HG02852 (cell line): ENCODE results near the gene ACSF2.
"Not testable (repeated sequence)": the region's sequence is repeated elsewhere in the genome, so short reads cannot be mapped to it uniquely, and the experiment has no call there.

Experiments
- ATAC-seq: cut with Tn5 transposase; IDR thresholded peaks from one replicate; pipeline ENCODE4 v1.9.1; 2021; ENCODE audit warnings: mild to moderate bottlenecking, moderate library complexity; ENCODE audit not compliant: unreplicated experiment

The ACSF2 gene

GRCh38 chr17:50462446-50462845, 36.4 kb downstream of the ACSF2 start:
- no peak for ATAC-seq

- no peak for ATAC-seq
These were observed 38.1 kb downstream of the ACSF2 start for GRCh38 chr17:50464121-50464520.

GRCh38 chr17:50464736-50465135, 38.7 kb downstream of the ACSF2 start:
- ATAC-seq = no peak

- no peak for ATAC-seq
These were observed 39.2 kb downstream of the ACSF2 start for GRCh38 chr17:50465171-50465570.

DNA sequence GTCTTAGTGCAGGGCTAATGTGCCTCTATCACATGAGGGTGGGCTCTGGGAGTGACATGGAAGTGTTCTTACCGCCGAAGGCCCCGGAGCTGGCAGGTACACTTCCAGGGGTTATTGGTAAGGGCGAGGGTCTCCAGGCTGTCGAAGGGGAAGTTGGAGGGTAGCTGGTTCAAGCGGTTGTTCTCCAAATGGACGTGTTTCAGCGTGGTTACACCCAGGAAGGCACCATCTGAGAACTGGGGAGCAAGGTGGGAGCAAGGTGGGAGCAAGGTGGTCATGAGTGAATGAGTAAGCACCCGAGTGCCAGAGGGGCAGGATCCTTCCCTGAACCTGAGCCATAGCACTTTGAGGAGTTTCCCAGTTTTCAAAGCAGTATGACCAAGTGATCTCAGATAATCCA, 39.6 kb downstream of the ACSF2 start:
- no peak for ATAC-seq

- ATAC-seq = no peak
These were observed 40.5 kb downstream of the ACSF2 start for GRCh38 chr17:50466371-50467113.

- no peak for ATAC-seq
These were observed 41.3 kb downstream of the ACSF2 start for GRCh38 chr17:50467114-50467854.

DNA sequence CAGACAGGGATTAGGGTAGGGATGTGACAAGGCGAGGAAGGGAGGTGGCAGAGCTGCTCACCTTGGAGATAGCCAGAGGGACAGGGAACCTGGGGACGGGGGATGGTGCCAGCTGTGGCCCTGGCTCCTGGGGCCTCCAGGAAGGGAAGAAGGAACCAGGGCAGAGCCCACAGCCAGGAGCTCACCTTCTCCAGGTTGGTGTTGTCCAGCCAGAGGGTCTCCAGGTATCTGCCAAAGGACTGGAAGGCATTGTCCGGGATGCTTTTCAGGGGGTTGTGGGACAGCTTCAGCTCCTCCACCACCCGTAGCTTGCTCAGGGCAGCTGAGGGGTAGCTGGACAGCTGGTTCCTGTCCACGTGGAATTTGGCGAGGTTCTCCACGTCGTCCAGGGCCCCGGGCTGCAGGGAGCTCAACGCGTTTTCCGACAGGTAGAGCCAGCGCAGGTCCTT, 41.9 kb downstream of the ACSF2 start:
- no peak for ATAC-seq

DNA sequence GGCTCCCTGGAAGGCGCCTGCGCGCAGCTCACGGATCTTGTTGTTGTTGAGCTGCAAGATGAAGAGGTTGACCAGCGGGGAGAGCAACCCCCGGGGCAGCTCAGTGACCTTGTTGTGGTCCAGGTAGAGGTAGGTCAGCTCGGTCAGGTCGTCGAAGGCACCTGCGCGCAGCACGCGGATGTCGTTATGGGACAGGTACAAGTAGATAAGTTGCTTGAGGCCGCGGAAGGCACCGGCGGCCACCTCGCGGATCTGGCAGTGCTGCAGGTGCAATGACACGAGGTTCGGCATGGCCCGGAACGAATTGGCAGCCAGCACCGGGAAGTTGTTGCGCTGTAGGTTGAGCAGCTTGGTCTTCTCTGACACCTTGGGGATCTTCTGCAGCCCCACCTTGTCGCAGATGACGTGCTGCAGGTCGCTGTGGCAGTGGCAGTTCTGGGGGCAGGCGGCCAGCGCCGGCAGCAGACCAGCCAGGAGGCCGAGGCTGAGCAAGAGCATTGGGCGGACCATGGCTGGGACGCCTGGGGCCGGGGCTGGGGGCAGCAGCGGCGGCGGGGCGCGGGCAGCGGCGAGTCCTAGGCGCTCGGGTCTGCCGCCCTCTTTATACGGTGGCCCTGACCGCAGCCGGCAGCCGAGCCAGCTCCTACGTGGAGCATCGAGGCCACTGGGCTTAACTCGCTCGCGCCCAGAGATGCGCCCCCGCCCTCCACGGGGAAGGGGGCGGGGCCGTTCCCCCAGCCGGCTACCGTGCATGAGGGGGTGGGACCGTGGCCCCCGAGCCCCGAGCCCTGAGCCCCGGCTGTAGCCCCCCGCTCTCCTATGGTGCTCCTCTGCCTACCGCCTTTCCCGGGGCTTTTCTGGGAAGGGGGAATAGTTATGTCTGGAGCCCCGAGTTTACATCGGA, 42.5 kb downstream of the ACSF2 start, which contains the start of gene CHAD:
Gene CHAD, minus strand, starts transcription at position 577 of the 904 bp plus-strand sequence. Its CDS starts 67 bp downstream, at position 510.
- no peak for ATAC-seq

DNA sequence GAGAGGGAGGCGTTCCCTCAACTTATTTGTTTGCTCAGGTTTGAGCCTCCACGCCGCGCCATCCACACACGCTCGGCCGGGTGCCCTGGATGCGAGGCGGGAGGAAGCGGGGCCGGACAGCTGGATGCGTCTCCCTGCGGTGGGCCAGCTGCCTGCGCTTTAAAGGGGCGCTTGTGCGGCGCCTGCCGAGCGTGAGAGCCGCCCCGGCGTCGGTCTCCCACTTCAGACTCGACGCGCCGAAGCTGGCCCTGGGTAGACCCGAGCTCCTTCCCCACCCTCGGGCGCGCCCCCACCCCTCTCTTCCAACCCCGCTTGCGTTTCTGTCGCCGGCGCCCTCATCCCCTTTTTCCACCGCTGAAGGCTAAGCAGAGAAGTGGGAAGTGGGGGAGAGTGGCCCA, 43.2 kb downstream of the ACSF2 start:
- ATAC-seq = no peak

DNA sequence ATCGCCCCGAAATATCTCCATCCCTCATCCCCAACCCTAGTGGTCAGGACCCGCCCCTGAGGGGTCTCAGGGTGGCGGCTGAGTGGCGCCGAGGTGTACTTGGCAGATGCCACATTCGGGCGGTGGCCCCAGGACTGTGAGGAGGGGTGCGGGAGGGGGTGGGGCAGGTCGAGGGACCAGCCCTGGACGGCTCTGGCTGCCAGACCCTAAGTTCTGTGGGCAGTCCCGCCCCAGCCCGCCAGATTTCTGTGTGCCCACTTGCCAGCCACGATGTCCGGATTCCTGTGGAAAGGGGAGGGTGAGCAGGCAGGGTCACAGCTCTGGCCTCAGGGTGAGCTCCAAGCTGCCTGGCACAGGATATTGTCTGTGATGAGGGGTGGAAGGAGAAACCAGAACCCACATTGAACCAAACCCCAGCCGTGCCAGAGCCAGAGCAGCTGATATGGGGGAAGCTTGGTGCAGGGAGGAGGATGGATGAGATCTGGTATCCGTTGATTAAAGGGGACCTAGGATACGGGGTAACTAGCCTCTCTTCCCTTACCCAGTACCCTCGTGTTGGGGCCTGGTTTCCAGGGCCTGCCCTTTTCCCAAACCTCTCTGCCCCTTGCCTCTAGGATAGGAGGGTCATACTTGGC, 43.8 kb downstream of the ACSF2 start:
- ATAC-seq = no peak

DNA sequence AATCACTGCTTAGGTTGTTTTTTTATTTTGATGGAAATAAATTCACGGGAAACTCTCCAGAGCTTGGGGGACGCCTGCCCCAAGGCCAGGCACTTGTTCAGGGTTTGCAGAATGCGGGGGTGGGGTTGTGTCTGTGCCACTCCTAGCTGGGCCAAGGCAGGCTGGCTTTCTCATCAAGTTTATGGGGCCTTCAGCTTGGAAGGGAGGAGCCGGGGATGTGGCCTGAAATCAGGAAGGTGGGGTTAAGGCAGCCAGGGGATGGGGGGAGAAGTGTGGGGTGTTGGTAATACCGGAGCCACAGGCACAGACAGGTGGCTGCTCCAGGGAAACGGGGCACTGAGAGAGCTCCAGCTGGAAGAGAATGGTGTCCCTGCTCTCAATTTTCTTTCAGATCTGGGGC, 44.4 kb downstream of the ACSF2 start:
- ATAC-seq = no peak

GRCh38 chr17:50471009-50471905, 45.2 kb downstream of the ACSF2 start:
- ATAC-seq = no peak

- ATAC-seq = no peak
These were observed 46.3 kb downstream of the ACSF2 start for GRCh38 chr17:50472286-50472685.

DNA sequence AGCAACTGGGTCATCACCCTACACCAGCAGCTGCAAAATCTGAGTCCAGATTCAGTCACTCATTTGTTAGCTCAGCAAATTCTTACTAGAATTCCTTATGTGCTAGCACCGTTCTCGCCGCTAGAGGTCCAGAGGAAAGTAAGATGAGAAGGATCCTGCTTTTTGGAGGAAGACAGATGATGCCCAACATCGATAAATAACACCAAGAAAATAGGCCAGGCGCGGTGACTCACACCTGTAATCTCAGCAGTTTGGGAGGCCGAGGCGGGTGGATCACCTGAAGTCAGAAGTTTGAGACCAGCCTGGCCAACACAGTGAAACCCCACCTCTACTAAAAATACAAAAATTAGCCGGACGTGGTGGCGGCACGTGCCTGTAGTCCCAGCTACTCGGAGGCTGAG, 46.7 kb downstream of the ACSF2 start:
- ATAC-seq = not testable (repeated sequence)

DNA sequence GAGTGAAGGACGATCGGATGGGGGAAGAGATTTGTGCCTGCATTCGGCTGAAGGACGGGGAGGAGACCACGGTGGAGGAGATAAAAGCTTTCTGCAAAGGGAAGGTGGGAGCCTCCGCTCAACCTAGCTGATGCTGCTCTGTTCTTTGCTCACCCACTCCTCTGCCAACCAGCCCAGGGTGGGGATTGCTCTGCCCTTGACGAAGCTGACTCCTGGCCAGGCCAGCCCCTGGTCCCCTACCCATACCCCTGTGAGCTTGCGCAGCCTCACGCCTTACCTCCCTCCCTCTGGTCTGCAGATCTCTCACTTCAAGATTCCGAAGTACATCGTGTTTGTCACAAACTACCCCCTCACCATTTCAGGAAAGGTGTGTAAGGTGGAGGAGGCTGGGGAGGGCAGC, 47.9 kb downstream of the ACSF2 start:
- no peak for ATAC-seq

- ATAC-seq = no peak
These were observed 48.5 kb downstream of the ACSF2 start for GRCh38 chr17:50474523-50474922.

- no peak for ATAC-seq
These were observed 49.3 kb downstream of the ACSF2 start for GRCh38 chr17:50475362-50475761.

GRCh38 chr17:50475775-50476544, 49.9 kb downstream of the ACSF2 start:
- ATAC-seq = not testable (repeated sequence)
